Ascending aorta (tissue), 2 donors: Measurements from ENCODE around the gene SURF4. TPM values are rescaled to one million over a fixed set of nuclear protein-coding genes. Genes with fewer than 3 reads are reported as not detected.
A peak's percentile ranks its signal among the peaks of the same experiment; 100 is the strongest.

Source experiments
- DNase-seq, 2 donors: peaks; one replicate each; pipeline ENCODE4 v3.0.0-alpha.2; 2019; ENCODE audit warnings: low spot score in 2 of 2
- H3K27ac ChIP-seq, 2 donors: fragments of 200-600 bp; sonication (generic); one replicate each; pipeline ENCODE4 v1.5.1; 2016 to 2017; ENCODE audit warnings: mild to moderate bottlenecking in 1 of 2
- H3K27me3 ChIP-seq: fragments of 200-600 bp; sonication (generic); one replicate; pipeline ENCODE4 v1.5.1; 2017
- H3K36me3 ChIP-seq, 2 donors: fragments of 200-600 bp; sonication (generic); one replicate each; pipeline ENCODE4 v1.5.1; 2016
- H3K4me1 ChIP-seq, 2 donors: fragments of 200-600 bp; sonication (generic); one replicate each; pipeline ENCODE4 v1.5.1; 2016 to 2017; ENCODE audit warnings: mild to moderate bottlenecking in 1 of 2
- H3K4me3 ChIP-seq, 2 donors: fragments of 200-600 bp; sonication (generic); one replicate each; pipeline ENCODE4 v1.5.1; 2016 to 2017; ENCODE audit warnings: mild to moderate bottlenecking in 1 of 2
- H3K9me3 ChIP-seq, 2 donors: fragments of 200-600 bp; sonication (generic); one replicate each; pipeline ENCODE4 v1.5.1; 2016
- intact Hi-C: fragments of 100-400 bp; cut with DNase I; formaldehyde crosslinking; loops from one replicate; pipeline ENCODE4 v1.15.1; 2023
- total RNA-seq: library from RNA; depleted of rRNA; stranded (reverse); fragments of >200 nt; gene quantifications from one replicate; pipeline ENCODE4 v1.1.0, GENCODE V29; 2016
- TF ChIP-seq, protein P1 (sequence below), 3 experiments: fragments of 200-600 bp in 2 of 3; fragments of 450-650 bp in 1 of 3; sonication (generic) in 2 of 3; IDR thresholded peaks; one replicate each; pipeline ENCODE4 v1.5.1; 2016 to 2019; ENCODE audit warnings: antibody characterized with exemption in 3 of 3, mild to moderate bottlenecking in 1 of 3, moderate library complexity in 1 of 3

The SURF4 gene
- total RNA-seq, 1 donor from 2014 or later: 161 TPM

DNA sequence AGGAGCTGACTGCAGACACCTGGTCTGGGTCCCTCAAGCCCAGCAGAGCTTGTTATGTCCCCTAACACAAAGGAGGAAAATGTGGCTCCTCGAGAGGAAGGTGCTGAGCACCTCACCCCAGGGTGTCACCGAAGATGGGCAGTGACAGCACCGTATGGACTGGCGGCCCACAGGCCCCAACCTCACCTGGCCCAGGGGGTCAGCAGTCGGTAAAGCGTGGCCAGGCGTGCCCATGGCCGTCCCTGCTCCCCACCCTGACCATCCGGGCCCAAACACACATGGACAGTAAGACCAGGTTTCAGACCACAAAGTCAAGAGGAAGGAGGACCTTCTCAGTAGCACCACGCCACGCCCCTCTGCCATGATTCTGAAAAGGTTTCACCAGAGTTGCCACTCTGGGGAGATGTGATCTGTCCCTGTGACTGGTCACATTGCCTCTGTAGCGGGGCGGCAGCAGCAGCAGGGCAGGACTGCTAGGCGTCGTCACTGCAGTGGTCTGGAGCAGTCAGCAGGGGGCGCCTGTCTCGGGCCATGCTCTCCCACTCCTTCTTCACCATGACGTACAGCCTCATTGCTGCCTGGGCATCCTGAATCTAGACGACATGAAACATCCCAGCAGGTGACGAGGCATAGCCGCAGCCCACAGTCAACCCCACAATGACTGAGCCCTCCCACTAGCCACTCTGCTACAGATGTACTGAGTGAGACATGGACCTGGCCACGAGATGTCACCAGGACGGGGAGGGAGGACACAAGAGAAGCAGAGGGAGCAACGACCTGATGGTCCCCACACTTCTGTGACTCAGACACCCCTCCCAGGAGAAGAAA lies 30.8 kb upstream of the SURF4 start:
- peaks cover 43 to 66% of the 10 kb centered on the region in 2 donors for H3K36me3 ChIP-seq
- peak; percentile 16 to 79 for DNase-seq
- H3K4me3 ChIP-seq: no peak overlapping the region
- H3K9me3 ChIP-seq: no peaks in the 10 kb centered on the region
- no peaks in the 10 kb centered on the region for H3K27me3 ChIP-seq
- TF ChIP-seq, protein P1, sequence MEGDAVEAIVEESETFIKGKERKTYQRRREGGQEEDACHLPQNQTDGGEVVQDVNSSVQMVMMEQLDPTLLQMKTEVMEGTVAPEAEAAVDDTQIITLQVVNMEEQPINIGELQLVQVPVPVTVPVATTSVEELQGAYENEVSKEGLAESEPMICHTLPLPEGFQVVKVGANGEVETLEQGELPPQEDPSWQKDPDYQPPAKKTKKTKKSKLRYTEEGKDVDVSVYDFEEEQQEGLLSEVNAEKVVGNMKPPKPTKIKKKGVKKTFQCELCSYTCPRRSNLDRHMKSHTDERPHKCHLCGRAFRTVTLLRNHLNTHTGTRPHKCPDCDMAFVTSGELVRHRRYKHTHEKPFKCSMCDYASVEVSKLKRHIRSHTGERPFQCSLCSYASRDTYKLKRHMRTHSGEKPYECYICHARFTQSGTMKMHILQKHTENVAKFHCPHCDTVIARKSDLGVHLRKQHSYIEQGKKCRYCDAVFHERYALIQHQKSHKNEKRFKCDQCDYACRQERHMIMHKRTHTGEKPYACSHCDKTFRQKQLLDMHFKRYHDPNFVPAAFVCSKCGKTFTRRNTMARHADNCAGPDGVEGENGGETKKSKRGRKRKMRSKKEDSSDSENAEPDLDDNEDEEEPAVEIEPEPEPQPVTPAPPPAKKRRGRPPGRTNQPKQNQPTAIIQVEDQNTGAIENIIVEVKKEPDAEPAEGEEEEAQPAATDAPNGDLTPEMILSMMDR (IDR thresholded peaks at IDR 0.05): peak; percentile 84 to 87 (median 87)
- intact Hi-C loops: loop anchor here (1.0 to 5.0 kb wide), 2 partner anchors 80 to 321 kb away; no protein-coding TSS in a partner anchor
- no peak overlapping the region for H3K27ac ChIP-seq
- H3K4me1 ChIP-seq: no peaks in the 10 kb centered on the region

DNA sequence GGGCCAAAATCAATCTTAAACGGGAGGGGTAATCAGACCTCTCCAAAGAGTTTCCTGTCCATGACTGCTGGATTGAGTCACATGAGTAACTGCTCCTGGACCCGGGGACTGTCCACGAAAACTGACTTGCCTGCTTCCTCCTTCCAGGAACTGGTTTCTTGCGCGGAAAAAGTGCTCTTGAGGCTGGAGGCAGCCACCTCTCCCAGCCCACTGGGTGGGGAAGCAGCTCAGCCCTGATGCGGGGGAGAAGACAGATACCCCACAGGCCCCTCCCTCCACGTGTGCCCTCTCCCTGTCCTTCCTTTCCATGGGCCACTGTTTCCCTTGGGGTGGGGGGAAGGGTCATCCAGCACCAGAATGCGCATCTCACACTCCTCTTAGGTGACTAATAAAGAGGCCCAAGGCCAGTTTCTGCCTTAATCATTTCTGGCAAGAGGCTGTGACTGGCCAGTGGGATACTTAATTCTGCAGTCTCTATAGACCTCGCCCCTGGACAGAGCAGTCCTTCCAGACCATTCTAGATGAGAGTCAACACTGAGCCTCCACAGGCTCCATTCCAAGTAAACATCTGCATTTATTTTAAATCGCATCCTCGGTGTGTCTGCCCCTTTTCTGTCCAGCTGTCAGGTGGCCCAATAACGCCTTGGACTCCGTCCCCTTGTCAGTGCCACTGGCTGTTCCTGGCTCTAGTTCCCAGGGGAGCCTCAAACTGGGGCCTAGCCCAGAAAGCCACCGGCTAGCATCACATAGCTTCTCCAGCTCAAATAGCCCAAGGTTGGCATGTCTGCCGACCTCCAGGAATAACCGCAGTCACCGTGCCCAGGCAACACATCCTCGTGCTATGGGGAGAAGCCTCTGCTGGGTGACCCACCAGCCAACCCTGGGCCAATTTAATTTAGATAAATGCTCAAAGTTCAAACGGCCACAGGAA lies 29.9 kb upstream of the SURF4 start:
- TF ChIP-seq, protein P1 (IDR thresholded peaks at IDR 0.05): no peak
- no peak overlapping the region for H3K27ac ChIP-seq
- H3K27me3 ChIP-seq: no peaks in the 10 kb centered on the region
- H3K9me3 ChIP-seq: no peaks in the 10 kb centered on the region
- H3K36me3 ChIP-seq: peaks cover 33 to 56% of the 10 kb centered on the region in 2 donors
- H3K4me1 ChIP-seq: no peaks in the 10 kb centered on the region
- intact Hi-C loops: loop anchor here (1.0 to 5.0 kb wide), 2 partner anchors 81 to 322 kb away; no protein-coding TSS in a partner anchor
- no peak for DNase-seq
- no peak overlapping the region for H3K4me3 ChIP-seq

DNA sequence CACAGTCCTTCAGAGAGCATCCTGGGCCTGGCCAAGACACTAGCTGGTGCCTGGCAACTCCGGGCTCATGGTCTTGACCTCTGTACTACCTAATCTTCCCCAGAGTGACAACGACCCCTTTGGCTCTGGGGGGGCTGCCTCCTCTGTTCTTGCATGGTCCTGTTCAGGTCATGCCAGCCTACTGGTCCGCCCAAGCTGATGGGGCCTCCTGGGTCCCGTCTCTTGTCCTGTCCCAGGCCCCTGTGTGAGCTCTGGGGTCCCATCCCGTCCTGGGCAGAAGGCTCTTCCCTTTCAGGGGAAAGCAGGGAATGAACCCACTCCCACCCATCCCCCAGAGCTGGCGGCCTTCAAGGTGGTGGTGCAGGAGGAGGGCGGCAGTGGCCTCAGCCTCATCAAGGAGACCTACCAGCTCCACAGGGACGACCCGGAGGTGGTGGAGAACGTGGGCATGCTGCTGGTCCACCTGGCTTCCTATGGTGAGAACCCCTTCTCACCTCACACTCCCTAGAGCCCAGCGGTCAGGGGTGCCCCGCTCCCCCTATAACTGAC lies 28.7 kb upstream of the SURF4 start:
- no peak for DNase-seq
- TF ChIP-seq, protein P1 (IDR thresholded peaks at IDR 0.05): no peak
- Histone ChIP-seq H3K9me3 (no peaks in the 10 kb centered on the region), H3K27ac (no peak overlapping the region), H3K36me3 (peaks cover 23 to 47% of the 10 kb centered on the region in 2 donors), H3K27me3 (no peaks in the 10 kb centered on the region), H3K4me3 (no peak overlapping the region), H3K4me1 (no peaks in the 10 kb centered on the region)
- intact Hi-C loops: loop anchor here (5.0 kb wide), 1 partner anchor 323 kb away; no protein-coding TSS in a partner anchor

DNA sequence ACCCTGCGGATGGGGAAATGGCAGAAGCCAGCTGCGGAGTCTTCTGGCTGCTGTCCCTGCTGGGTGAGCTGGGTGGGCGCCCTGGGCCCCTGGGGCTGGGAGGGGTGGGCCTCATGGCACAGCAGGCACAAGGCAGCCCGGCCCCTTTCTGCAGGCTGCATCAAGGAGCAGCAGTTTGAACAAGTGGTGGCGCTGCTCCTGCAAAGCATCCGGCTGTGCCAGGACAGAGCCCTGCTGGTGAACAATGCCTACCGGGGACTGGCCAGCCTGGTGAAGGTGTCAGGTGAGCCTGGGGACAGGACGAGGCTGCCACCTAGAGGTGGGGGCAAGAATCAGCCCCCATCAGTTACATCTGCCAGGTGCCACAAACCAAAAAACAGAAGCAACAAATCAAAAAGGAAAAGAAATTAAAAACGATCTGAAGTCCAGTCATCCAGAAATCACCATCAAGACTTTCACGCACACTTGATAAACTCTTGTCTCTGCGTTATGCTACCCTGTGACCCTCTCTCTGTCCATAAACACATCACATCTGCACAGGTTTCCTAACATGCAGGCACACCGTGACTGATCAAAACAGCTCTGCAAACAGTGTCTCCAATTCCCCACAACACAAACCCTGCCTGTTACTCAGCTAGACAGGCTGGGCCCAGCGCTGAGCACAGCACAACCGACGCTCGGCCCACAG lies 28.1 kb upstream of the SURF4 start:
- Histone ChIP-seq H3K27ac (no peak overlapping the region), H3K4me1 (no peaks in the 10 kb centered on the region), H3K36me3 (peaks cover 23 to 42% of the 10 kb centered on the region in 2 donors), H3K9me3 (no peaks in the 10 kb centered on the region), H3K4me3 (no peak overlapping the region), H3K27me3 (no peaks in the 10 kb centered on the region)
- DNase-seq: no peak
- TF ChIP-seq, protein P1 (IDR thresholded peaks at IDR 0.05): peak in 2 of 3 experiments; percentile 20 to 26
- intact Hi-C loops: no loop called here

DNA sequence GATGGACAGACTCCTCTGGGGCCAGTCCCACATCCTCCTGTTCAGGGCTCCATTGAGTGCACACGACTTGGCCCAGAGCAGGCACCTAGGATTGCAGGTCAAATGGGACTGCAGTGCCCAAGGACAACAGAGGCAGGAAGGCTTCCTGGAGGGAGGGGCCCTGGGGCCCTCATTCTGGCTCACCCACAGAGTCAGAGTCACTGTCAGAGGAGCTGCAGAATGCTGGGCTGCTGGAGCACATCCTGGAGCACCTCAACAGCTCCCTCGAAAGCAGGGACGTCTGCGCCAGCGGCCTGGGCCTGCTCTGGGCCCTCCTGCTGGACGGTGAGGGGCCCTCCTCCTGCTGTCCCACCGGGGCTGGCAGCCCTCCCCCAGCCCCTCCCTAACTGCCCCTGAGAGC lies 26.8 kb upstream of the SURF4 start:
- intact Hi-C loops: no loop called here
- Histone ChIP-seq H3K36me3 (peaks cover 20 to 35% of the 10 kb centered on the region in 2 donors), H3K27me3 (no peaks in the 10 kb centered on the region), H3K27ac (no peak overlapping the region), H3K4me1 (no peaks in the 10 kb centered on the region), H3K4me3 (no peak overlapping the region), H3K9me3 (no peaks in the 10 kb centered on the region)
- DNase-seq: no peak
- TF ChIP-seq, protein P1 (IDR thresholded peaks at IDR 0.05): no peak
